Neural progenitor cell (in vitro differentiated cells): ENCODE data around the gene LRP1. TPM values are rescaled to one million over a fixed set of nuclear protein-coding genes. Genes with fewer than 3 reads are reported as not detected.

ENCODE experiments used
- DNase-seq: peaks from one replicate; pipeline ENCODE4 v3.0.0-alpha.2; 2016; ENCODE audit warnings: low spot score
- H2AFZ ChIP-seq: fragments of 200-600 bp; sonication (generic); replicated peaks from 2 replicates; pipeline ENCODE4 v1.6.1; 2016; ENCODE audit warnings: antibody characterized with exemption
- H3F3A ChIP-seq: fragments of 200-600 bp; sonication (generic); 2 replicates; pipeline ENCODE4 v1.6.1; 2016; ENCODE audit warnings: antibody characterized with exemption, low read depth
- H3K27ac ChIP-seq: fragments of 200-600 bp; sonication (generic); 2 replicates; pipeline ENCODE4 v1.5.1; 2016; ENCODE audit warnings: mild to moderate bottlenecking
- H3K27me3 ChIP-seq: fragments of 200-600 bp; sonication (generic); 2 replicates; pipeline ENCODE4 v1.6.1; 2016; ENCODE audit warnings: mild to moderate bottlenecking, moderate library complexity
- H3K36me3 ChIP-seq: fragments of 200-600 bp; sonication (generic); 2 replicates; pipeline ENCODE4 v1.5.1; 2016
- H3K4me1 ChIP-seq: fragments of 200-600 bp; sonication (generic); 2 replicates; pipeline ENCODE4 v1.6.1; 2016; ENCODE audit warnings: mixed run types
- H3K4me2 ChIP-seq: fragments of 200-600 bp; sonication (generic); 2 replicates; pipeline ENCODE4 v1.6.1; 2016
- H3K4me3 ChIP-seq: fragments of 200-600 bp; sonication (generic); 2 replicates; pipeline ENCODE4 v1.5.1; 2016
- H3K79me2 ChIP-seq: fragments of 200-600 bp; sonication (generic); 2 replicates; pipeline ENCODE4 v1.6.1; 2016; ENCODE audit warnings: low read depth
- H3K9ac ChIP-seq: fragments of 200-600 bp; sonication (generic); 2 replicates; pipeline ENCODE4 v1.6.1; 2016
- H3K9me3 ChIP-seq: fragments of 200-600 bp; sonication (generic); 2 replicates; pipeline ENCODE4 v1.5.1; 2016; ENCODE audit warnings: low read depth
- H4K20me1 ChIP-seq: fragments of 200-600 bp; sonication (generic); 2 replicates; pipeline ENCODE4 v1.6.1; 2016; ENCODE audit warnings: low read depth
- H3K27ac Mint-ChIP-seq: 3 replicates; pipeline ENCODE4 v1.8.0; 2021; ENCODE audit warnings: mixed read lengths
- H3K27me3 Mint-ChIP-seq: 2 replicates; pipeline ENCODE4 v1.8.0; 2022; ENCODE audit warnings: low read depth, mild to moderate bottlenecking, inconsistent platforms, moderate library complexity, mixed read lengths; ENCODE audit not compliant: insufficient read depth
- H3K36me3 Mint-ChIP-seq: 3 replicates; pipeline ENCODE4 v1.8.0; 2021; ENCODE audit warnings: mixed read lengths
- H3K4me1 Mint-ChIP-seq: 3 replicates; pipeline ENCODE4 v1.8.0; 2021; ENCODE audit warnings: mixed read lengths
- H3K4me3 Mint-ChIP-seq: 3 replicates; pipeline ENCODE4 v1.8.0; 2021; ENCODE audit warnings: mild to moderate bottlenecking, moderate library complexity, mixed read lengths
- H3K9me3 Mint-ChIP-seq: 3 replicates; pipeline ENCODE4 v1.8.0; 2020; ENCODE audit warnings: mixed read lengths
- EZH2 ChIP-seq: fragments of 200-600 bp; sonication (generic); IDR thresholded peaks from 2 replicates; pipeline ENCODE4 v1.6.1; 2017; ENCODE audit warnings: antibody characterized with exemption, mild to moderate bottlenecking, moderate library complexity
- EZH2phosphoT487 ChIP-seq: fragments of 200-600 bp; sonication (generic); IDR thresholded peaks from 2 replicates; pipeline ENCODE4 v1.6.1; 2017; ENCODE audit warnings: antibody characterized with exemption
- total RNA-seq: library from RNA; depleted of rRNA; stranded (reverse); fragments of >200 nt; gene quantifications from 2 replicates; pipeline ENCODE4 v1.2.3, GENCODE V29; 2015; ENCODE audit warnings: low replicate concordance
- TF ChIP-seq, protein P1 (sequence below): fragments of 200-600 bp; sonication (generic); IDR thresholded peaks from 2 replicates; pipeline ENCODE4 v1.5.1; 2017; ENCODE audit warnings: antibody characterized with exemption, mild to moderate bottlenecking

The LRP1 gene
- total RNA-seq, 1 donor from 2014 or later = 13.9 TPM

DNA sequence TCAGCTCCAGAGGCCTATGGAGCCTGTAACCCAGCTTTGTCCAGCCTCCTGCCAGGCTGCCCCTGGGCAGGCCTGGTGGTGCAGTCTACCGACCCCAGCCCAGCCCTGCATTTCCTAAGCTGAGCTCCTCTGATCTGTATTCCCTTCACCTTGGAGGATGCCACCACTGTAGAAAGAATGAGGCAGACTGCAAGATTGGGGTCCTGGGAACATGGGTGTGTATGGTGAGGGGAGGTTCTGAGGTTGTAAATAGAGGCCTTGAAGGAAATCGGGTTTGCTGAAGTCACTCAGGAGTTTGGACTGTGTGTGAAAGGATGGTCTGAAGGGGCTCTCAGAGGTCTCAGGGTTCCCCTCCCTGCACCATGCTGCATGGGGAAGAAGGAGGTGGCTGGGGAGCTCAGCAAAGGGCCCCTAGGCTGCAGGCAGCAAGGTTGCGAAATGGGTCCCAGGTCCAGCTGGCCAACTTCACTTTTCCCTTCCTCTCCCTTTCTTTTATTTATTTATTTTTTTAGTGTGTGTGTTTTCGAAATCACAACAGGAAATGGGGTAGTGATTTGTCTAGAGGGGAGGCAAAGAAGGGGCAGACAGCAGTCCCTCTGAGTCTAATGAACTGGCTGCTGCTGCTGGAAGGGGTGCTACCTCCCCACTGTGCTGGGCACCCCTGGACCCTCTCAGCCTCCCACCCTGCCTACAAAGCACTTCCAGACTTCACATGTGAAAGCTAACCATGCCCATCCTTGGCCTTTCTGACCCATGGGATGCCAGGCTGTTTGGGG, 20.4 kb downstream of the LRP1 start:
- TF ChIP-seq EZH2 (no peak), EZH2phosphoT487 (no peak)
- TF ChIP-seq, protein P1, sequence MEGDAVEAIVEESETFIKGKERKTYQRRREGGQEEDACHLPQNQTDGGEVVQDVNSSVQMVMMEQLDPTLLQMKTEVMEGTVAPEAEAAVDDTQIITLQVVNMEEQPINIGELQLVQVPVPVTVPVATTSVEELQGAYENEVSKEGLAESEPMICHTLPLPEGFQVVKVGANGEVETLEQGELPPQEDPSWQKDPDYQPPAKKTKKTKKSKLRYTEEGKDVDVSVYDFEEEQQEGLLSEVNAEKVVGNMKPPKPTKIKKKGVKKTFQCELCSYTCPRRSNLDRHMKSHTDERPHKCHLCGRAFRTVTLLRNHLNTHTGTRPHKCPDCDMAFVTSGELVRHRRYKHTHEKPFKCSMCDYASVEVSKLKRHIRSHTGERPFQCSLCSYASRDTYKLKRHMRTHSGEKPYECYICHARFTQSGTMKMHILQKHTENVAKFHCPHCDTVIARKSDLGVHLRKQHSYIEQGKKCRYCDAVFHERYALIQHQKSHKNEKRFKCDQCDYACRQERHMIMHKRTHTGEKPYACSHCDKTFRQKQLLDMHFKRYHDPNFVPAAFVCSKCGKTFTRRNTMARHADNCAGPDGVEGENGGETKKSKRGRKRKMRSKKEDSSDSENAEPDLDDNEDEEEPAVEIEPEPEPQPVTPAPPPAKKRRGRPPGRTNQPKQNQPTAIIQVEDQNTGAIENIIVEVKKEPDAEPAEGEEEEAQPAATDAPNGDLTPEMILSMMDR = no peak
- H3K36me3 ChIP-seq = no peaks in the 10 kb centered on the region
- no peak overlapping the region for H2AFZ ChIP-seq
- no peak overlapping the region for H3K4me3 ChIP-seq
- H3K9me3 ChIP-seq = no peaks in the 10 kb centered on the region
- H3K79me2 ChIP-seq = no peaks in the 10 kb centered on the region
- no peak overlapping the region for H3K27ac ChIP-seq
- no peak overlapping the region for H3K9ac ChIP-seq
- no peak for DNase-seq
- H3K27ac Mint-ChIP-seq = no peak overlapping the region
- peaks cover 31% of the 10 kb centered on the region for H3K4me1 Mint-ChIP-seq
- H3K9me3 Mint-ChIP-seq = no peaks in the 10 kb centered on the region
- peaks cover 27% of the 10 kb centered on the region for H3K36me3 Mint-ChIP-seq
- H3K27me3 Mint-ChIP-seq = peaks cover 2% of the 10 kb centered on the region
- no peak overlapping the region for H3K4me3 Mint-ChIP-seq
- no peaks in the 10 kb centered on the region for H3K4me1 ChIP-seq
- H3F3A ChIP-seq = no peaks in the 10 kb centered on the region
- H4K20me1 ChIP-seq = peaks cover 67% of the 10 kb centered on the region
- no peak overlapping the region for H3K4me2 ChIP-seq
- no peaks in the 10 kb centered on the region for H3K27me3 ChIP-seq

DNA sequence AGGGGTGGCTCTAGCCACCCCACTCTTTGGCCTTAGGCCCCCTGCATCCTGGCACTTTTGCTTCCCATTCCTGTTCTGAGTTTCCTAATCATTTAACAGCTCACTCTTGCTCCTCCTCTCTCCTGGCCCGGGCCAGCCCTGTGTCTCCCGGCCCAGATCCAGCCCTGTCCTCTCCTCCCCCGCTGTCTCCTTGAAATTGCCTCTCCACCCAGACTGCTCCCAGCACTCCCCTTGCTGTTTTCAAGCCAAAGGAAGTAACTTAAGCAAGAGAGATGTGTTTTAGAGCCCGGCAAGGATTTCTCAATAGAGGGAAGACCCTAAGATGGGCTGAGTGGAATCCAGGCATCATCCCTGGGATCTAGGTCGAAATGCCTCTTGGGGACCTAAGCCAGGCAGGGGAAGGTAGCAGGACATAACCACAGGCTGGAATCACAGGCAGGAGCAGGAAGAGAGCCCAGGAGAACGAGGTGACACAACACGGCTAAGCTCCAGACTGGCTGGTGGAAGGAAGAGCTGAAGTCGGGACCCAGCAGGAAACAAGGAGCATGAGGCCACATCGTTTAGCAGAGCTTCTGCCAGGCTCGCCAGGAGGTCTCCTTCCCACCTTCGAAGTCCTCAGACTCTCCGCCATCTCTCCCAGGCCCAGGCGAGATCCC, 21.1 kb downstream of the LRP1 start:
- H3K4me2 ChIP-seq = no peak overlapping the region
- DNase-seq = no peak
- no peak overlapping the region for H3K27ac Mint-ChIP-seq
- H3K9me3 ChIP-seq = no peaks in the 10 kb centered on the region
- no peak overlapping the region for H3K9ac ChIP-seq
- H3K36me3 ChIP-seq = no peaks in the 10 kb centered on the region
- no peak overlapping the region for H3K4me3 Mint-ChIP-seq
- H3K9me3 Mint-ChIP-seq = no peaks in the 10 kb centered on the region
- H3K4me3 ChIP-seq = no peak overlapping the region
- H3K27me3 ChIP-seq = no peaks in the 10 kb centered on the region
- H3K79me2 ChIP-seq = no peaks in the 10 kb centered on the region
- TF ChIP-seq EZH2phosphoT487 (no peak), EZH2 (no peak)
- TF ChIP-seq, protein P1 = no peak
- no peak overlapping the region for H3K27ac ChIP-seq
- peaks cover 27% of the 10 kb centered on the region for H3K36me3 Mint-ChIP-seq
- H3K4me1 Mint-ChIP-seq = peaks cover 29% of the 10 kb centered on the region
- peaks cover 2% of the 10 kb centered on the region for H3K27me3 Mint-ChIP-seq
- peaks cover 62% of the 10 kb centered on the region for H4K20me1 ChIP-seq
- H3F3A ChIP-seq = no peaks in the 10 kb centered on the region
- H2AFZ ChIP-seq = no peak overlapping the region
- H3K4me1 ChIP-seq = no peaks in the 10 kb centered on the region

DNA sequence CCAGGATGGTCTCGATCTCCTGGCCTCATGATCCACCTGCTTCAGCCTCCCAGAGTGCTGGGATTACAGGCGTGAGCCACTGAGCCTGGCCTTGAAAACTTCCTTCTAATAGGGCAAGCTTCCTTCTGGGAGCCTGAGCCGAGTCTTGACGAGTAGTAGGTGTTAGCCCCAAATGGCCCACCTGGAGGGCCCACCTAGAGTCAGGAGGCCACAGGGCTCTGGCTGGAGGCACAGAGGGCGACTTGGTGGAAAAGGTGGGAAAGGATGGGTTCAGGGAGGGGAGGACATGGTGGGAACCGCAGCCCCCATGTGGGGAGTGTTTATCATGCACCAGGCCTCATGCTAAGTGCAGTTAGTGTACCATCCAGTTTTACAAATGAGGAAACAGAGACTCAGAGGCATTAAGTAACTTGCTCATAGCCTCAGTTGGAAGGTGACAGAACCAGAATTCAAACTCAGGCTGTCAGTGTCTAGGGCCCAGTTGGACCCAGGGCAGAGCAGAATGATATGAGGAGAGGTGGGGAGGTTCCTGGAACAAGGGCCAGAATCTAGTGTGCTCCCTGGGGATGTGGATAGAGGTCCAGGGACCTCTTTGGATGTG, 22.2 kb downstream of the LRP1 start:
- peaks cover 31% of the 10 kb centered on the region for H3K36me3 Mint-ChIP-seq
- H3F3A ChIP-seq = no peaks in the 10 kb centered on the region
- peaks cover 29% of the 10 kb centered on the region for H3K4me1 Mint-ChIP-seq
- no peak overlapping the region for H3K4me3 Mint-ChIP-seq
- H3K79me2 ChIP-seq = no peaks in the 10 kb centered on the region
- no peaks in the 10 kb centered on the region for H3K27me3 ChIP-seq
- no peak overlapping the region for H3K27ac Mint-ChIP-seq
- peaks cover 2% of the 10 kb centered on the region for H3K27me3 Mint-ChIP-seq
- DNase-seq = no peak
- no peak overlapping the region for H2AFZ ChIP-seq
- H3K9me3 Mint-ChIP-seq = no peaks in the 10 kb centered on the region
- no peak overlapping the region for H3K4me3 ChIP-seq
- no peak for TF ChIP-seq EZH2phosphoT487
- TF ChIP-seq, protein P1 = no peak
- TF ChIP-seq EZH2 = no peak
- no peaks in the 10 kb centered on the region for H3K9me3 ChIP-seq
- H3K4me1 ChIP-seq = no peaks in the 10 kb centered on the region
- no peak overlapping the region for H3K9ac ChIP-seq
- no peaks in the 10 kb centered on the region for H3K36me3 ChIP-seq
- H3K27ac ChIP-seq = no peak overlapping the region
- no peak overlapping the region for H3K4me2 ChIP-seq
- H4K20me1 ChIP-seq = peaks cover 59% of the 10 kb centered on the region
